Measurements from ENCODE around the gene FGD4. TPM values are rescaled to one million over a fixed set of nuclear protein-coding genes. Genes with fewer than 3 reads are reported as not detected.
"Not testable (repeated sequence)": the region's sequence is repeated elsewhere in the genome, so short reads cannot be mapped to it uniquely, and the experiment has no call there.

Gene FGD4
- total and polyA plus RNA-seq, 5 donors: 3.5 to 12.5 (median 10.7) TPM

DNA sequence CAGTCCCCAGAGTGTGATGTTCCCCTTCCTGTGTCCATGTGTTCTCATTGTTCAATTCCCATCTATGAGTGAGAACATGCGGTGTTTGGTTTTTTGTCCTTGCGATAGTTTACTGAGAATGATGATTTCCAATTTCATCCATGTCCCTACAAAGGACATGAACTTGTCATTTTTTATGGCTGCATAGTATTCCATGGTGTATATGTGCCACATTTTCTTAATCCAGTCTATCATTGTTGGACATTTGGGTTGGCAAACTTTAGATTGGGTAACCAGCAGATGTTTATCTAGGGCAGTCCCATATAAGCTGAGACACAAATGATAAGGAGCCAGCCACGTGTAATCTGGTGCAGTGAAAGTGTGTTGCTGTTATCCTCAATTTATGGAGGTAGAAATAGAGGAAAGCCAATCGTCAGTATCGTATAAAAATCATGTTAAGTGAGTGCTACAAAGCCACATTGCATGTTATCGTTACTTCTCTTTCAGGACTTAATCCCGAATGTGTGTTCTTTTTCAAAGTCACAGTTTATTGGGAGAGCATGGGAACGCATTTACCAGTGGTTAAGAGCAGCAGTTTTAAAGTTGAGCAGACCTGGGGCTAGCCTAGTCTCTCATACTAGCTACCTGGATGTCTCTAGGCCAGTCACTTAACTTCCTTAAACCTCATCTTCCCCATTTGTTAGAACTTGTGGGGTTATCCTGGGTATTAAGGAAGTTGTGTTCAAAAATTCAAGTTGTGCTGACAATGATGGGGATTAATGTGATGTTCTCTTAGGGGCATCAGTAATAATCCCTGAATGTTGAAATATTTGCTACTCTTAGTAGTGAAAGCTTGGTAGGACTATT lies 108.0 kb downstream of the FGD4 start:
- H3K4me3 ChIP-seq (ENCODE audit: low read length); H3K27me3 ChIP-seq (ENCODE audit: control insufficient read depth, insufficient read depth); DNase-seq; intact Hi-C loops (cut with DNase I); H3K27ac ChIP-seq (ENCODE audit: low read length); H3K9me3 ChIP-seq (ENCODE audit: control insufficient read depth, low read length): not testable (repeated sequence)
- H3K4me1 ChIP-seq (ENCODE audit: control insufficient read depth, insufficient read depth, low read length): peaks cover 10% of the 10 kb centered on the region
- peak in 1 of 2 donors; percentile 8 for ATAC-seq
- WGBS: 88% methylated on average over 6 of the region's 8 CpGs

DNA sequence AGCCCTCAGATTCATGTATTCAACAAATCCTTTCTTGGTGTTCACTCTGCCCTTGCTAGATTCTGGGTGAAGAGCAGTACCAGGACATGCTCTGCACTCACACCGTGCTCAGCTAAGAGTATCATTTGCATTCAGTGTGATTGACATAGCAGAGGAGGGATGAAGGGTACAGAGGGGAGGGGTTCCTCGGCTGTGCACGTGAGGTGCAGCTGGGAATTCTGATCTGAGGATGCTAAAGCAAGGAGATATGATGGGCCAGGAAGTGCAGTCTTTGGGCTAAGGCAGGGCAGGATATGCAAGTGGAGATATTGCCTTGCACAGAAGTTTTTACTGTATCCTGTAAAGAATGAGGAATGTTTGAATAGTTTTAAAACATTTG lies 108.6 kb downstream of the FGD4 start:
- WGBS: 22% methylated on average over 3 of the region's 3 CpGs
- H3K9me3 ChIP-seq (ENCODE audit: control insufficient read depth, low read length): no peaks in the 10 kb centered on the region
- ATAC-seq: peak; percentile 8 to 32
- no peak for DNase-seq
- peaks cover 12% of the 10 kb centered on the region for H3K4me1 ChIP-seq (ENCODE audit: control insufficient read depth, insufficient read depth, low read length)
- H3K4me3 ChIP-seq (ENCODE audit: low read length): no peak overlapping the region
- H3K27me3 ChIP-seq (ENCODE audit: control insufficient read depth, insufficient read depth): no peaks in the 10 kb centered on the region
- H3K27ac ChIP-seq (ENCODE audit: low read length): peak overlapping the region; percentile 2
- intact Hi-C loops (cut with DNase I): no loop called here

DNA sequence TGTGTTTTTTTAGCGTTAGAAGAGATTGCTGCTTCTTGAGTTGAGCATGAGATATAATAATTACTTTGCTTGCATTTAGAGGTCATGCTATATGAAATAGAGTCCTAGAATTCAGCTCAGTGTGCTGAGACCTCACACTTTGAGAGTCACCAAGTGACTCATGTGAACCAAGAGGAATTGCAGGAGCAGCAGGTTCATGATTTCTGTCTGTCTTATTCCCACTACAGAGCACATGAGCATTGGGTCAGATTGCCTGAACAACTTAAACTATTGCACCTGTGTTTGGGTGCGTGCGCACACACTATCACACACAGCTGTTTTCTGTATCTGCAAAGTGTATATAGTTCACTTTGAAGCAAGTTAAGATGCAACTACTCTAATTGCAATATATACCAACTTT lies 109.3 kb downstream of the FGD4 start:
- H3K27ac ChIP-seq (ENCODE audit: low read length): no peak overlapping the region
- peaks cover 13% of the 10 kb centered on the region for H3K4me1 ChIP-seq (ENCODE audit: control insufficient read depth, insufficient read depth, low read length)
- DNase-seq (no peak), ATAC-seq (no peak)
- no peaks in the 10 kb centered on the region for H3K9me3 ChIP-seq (ENCODE audit: control insufficient read depth, low read length)
- H3K4me3 ChIP-seq (ENCODE audit: low read length): no peak overlapping the region
- intact Hi-C loops (cut with DNase I): no loop called here
- WGBS: 69% methylated on average over 3 of the region's 3 CpGs
- no peaks in the 10 kb centered on the region for H3K27me3 ChIP-seq (ENCODE audit: control insufficient read depth, insufficient read depth)

DNA sequence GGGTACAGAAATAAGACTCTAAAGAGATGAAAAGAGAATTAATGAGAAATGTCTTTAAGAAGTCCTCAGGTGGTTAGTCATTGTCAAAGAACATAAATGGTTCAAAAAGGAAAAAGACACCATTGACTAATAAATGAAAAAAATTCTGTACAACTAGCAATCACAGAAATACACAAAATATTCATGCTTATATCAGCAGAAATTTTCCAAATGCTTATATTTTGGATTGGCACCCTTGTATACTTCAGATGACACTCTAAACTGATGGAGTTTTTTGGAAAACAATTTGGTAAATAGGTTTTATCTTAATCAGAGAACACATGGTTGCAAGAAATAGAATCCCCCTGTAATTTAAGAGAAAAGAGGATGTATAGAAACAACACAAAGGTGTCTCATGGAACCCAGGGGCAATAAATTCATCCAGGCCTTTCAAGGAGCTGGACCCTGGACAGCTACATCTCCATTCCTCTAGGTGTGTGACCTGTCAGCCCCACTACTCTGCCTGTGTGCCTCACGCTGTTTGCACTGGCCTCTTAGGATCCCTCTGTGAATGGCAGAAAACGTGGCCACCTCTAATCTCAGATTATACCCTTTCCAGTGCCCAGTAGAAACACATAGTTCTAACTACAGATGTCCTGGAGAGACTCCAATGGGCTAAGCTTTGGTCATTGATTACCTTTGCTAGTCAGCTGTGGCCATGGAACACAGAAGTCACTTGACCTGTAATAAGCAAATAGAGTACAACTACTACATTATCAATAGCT lies 110.2 kb downstream of the FGD4 start:
- Histone ChIP-seq H3K4me3 (ENCODE audit: low read length) (no peak overlapping the region), H3K27me3 (ENCODE audit: control insufficient read depth, insufficient read depth) (no peaks in the 10 kb centered on the region), H3K9me3 (ENCODE audit: control insufficient read depth, low read length) (no peaks in the 10 kb centered on the region), H3K27ac (ENCODE audit: low read length) (no peak overlapping the region), H3K4me1 (ENCODE audit: control insufficient read depth, insufficient read depth, low read length) (peaks cover 10% of the 10 kb centered on the region)
- ATAC-seq (no peak), DNase-seq (no peak)
- WGBS: 66% methylated on average over 2 of the region's 2 CpGs
- intact Hi-C loops (cut with DNase I): no loop called here

DNA sequence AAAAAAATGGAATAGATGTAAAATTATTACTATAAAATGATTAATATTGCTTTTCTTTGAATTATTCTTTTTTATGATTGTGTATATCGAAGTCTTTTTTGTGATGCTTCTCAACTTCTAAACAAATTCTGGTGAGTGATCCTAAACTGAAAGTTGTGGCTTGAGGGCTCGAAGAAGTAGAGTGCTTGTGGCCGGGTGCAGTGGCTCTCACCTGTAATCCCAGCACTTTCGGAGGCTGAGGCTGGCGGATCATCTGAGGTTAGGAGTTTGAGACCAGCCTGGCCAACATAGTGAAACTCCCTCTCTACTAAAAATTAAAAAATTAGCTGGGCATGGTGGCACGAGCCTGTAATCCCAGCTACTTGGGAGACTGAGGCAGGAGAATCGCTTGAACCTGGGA lies 112.6 kb downstream of the FGD4 start:
- H3K4me3 ChIP-seq (ENCODE audit: low read length); intact Hi-C loops (cut with DNase I); H3K9me3 ChIP-seq (ENCODE audit: control insufficient read depth, low read length); DNase-seq; H3K27me3 ChIP-seq (ENCODE audit: control insufficient read depth, insufficient read depth); H3K27ac ChIP-seq (ENCODE audit: low read length); ATAC-seq: not testable (repeated sequence)
- 94% methylated on average over 7 of the region's 7 CpGs for WGBS
- H3K4me1 ChIP-seq (ENCODE audit: control insufficient read depth, insufficient read depth, low read length): peaks cover 10% of the 10 kb centered on the region

DNA sequence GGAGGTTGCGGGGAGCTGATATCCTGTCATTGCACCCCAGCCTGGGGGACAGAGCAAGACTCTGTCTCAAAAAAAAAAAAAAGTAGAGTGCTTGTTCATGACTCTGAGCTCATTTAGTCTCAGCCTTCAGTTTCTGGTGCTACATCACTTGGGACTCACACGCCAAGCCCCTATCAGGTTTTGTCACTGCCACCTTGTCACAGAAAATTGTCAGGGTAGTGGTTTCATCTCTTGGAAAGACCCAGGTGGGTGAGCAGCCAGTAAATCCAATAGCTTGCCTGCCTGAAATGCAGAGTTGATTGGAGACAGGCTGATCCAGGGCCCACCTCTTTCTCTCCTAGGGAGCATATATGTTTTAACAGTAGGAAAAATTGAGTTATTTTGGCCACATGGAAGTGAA lies 113.0 kb downstream of the FGD4 start:
- no peaks in the 10 kb centered on the region for H3K9me3 ChIP-seq (ENCODE audit: control insufficient read depth, low read length)
- H3K4me3 ChIP-seq (ENCODE audit: low read length): no peak overlapping the region
- intact Hi-C loops (cut with DNase I): no loop called here
- no peaks in the 10 kb centered on the region for H3K27me3 ChIP-seq (ENCODE audit: control insufficient read depth, insufficient read depth)
- no peak for ATAC-seq
- H3K4me1 ChIP-seq (ENCODE audit: control insufficient read depth, insufficient read depth, low read length): peaks cover 10% of the 10 kb centered on the region
- H3K27ac ChIP-seq (ENCODE audit: low read length): no peak overlapping the region
- DNase-seq: no peak
- 91% methylated on average over 2 of the region's 2 CpGs for WGBS

DNA sequence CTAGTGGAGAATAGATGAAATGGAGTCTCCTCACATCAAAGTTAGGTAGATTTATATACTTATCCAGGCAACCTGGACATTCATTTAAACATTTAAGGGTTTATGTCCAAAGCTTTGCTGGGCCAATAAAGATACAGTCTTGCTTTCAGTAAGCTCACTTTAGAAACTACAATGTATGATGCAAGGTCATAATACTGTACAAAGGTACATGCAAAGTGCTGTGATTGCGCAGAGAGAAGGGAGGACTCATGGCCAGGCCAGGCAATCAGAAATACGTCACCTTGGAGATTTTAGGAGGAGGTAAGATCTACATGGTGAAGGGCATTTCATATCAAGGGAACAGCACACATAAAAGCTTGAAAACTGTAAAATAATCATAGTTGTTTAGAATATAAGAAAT lies 113.6 kb downstream of the FGD4 start:
- WGBS: 92% methylated on average over 2 of the region's 2 CpGs
- no peak overlapping the region for H3K27ac ChIP-seq (ENCODE audit: low read length)

DNA sequence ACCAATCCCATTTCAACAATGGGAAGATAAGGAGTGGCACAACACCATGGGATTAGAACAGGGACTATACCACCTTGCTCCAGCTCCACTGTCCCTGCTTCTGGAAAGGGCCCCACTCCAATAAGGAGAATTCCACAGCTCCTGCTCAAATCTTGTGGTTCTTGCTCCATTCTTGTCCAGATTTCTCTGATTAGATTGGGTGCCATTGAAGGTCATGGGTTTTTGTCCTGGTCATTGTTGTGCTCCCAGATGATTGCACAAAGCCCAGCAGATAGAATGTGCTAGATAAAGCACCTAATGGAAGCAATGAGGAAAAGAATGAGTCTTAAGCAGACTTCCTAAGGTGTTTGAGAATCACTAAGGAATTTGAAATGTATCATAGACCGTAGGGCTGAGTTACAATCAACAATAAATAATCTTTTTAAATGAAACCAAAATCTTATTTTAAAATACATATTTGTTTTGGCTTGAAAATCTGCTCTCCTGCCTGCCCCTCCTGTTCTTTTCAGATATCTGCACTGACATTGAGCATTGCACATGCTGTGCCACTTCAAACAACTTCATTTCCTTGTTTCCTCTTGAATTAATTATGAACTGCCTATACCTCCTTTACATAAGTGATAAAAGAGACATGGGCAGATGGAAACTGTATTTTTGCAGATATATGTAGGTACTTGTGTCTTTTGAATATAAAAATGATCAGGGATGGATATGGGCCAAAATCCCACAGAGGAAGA lies 115.9 kb downstream of the FGD4 start:
- peaks cover 7% of the 10 kb centered on the region for H3K4me1 ChIP-seq (ENCODE audit: control insufficient read depth, insufficient read depth, low read length)
- 82% methylated on average over 1 of the region's 1 CpG for WGBS
- no peak overlapping the region for H3K27ac ChIP-seq (ENCODE audit: low read length)

More for the DNA sequence above, 113.6 kb downstream of the FGD4 start:
- DNase-seq (no peak), ATAC-seq (no peak)
- no peak overlapping the region for H3K4me3 ChIP-seq (ENCODE audit: low read length)
- H3K9me3 ChIP-seq (ENCODE audit: control insufficient read depth, low read length): no peaks in the 10 kb centered on the region
- peaks cover 9% of the 10 kb centered on the region for H3K4me1 ChIP-seq (ENCODE audit: control insufficient read depth, insufficient read depth, low read length)
- intact Hi-C loops (cut with DNase I): no loop called here
- H3K27me3 ChIP-seq (ENCODE audit: control insufficient read depth, insufficient read depth): no peaks in the 10 kb centered on the region

DNA sequence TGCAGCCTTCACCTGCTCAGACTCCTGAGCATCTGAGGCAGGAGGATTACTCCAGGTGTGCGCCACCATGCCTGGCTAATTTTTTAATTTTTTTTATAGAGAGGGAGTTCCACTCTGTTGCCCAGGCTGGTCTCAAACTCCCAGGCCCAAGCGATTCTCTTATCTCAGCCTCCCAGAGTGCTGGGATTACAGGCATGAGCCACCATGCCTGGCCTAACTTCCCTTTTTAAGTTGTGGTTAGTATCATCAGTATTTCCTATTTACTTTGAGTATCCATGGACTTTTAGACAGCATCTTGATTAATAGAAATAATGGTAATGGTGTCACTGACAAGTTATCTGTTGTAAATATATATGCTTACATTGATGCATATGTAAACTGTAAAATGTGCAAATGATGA lies 116.9 kb downstream of the FGD4 start:
- DNase-seq (no peak), ATAC-seq (no peak)
- 77% methylated on average over 2 of the region's 2 CpGs for WGBS
- Histone ChIP-seq H3K9me3 (ENCODE audit: control insufficient read depth, low read length) (no peaks in the 10 kb centered on the region), H3K27me3 (ENCODE audit: control insufficient read depth, insufficient read depth) (no peaks in the 10 kb centered on the region), H3K4me3 (ENCODE audit: low read length) (no peak overlapping the region), H3K4me1 (ENCODE audit: control insufficient read depth, insufficient read depth, low read length) (peaks cover 7% of the 10 kb centered on the region), H3K27ac (ENCODE audit: low read length) (no peak overlapping the region)
- intact Hi-C loops (cut with DNase I): no loop called here

More for the DNA sequence above, 115.9 kb downstream of the FGD4 start:
- ATAC-seq (no peak), DNase-seq (no peak)
- intact Hi-C loops (cut with DNase I): no loop called here
- Histone ChIP-seq H3K4me3 (ENCODE audit: low read length) (no peak overlapping the region), H3K27me3 (ENCODE audit: control insufficient read depth, insufficient read depth) (no peaks in the 10 kb centered on the region), H3K9me3 (ENCODE audit: control insufficient read depth, low read length) (no peaks in the 10 kb centered on the region)

DNA sequence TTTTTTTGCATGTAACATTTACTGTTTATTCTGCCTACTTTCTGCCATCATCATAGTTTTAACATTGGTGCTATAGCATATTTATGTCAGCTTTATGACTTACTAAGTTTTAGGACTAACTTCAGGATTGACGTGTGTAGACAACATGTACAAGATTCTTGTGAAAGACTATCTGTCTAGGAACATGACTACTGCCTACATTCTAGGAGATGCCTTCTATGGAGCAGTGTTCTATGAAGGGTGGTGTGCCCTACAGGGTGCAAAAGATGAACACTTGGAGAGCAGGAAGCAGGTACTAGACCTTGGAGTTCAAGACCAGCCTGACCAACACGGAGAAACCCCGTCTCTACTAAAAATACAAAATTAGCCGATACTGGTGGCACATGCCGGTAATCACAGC lies 118.6 kb downstream of the FGD4 start:
- ATAC-seq: no peak
- Histone ChIP-seq H3K27ac (ENCODE audit: low read length) (no peak overlapping the region), H3K9me3 (ENCODE audit: control insufficient read depth, low read length) (no peaks in the 10 kb centered on the region), H3K27me3 (ENCODE audit: control insufficient read depth, insufficient read depth) (no peaks in the 10 kb centered on the region), H3K4me1 (ENCODE audit: control insufficient read depth, insufficient read depth, low read length) (peaks cover 7% of the 10 kb centered on the region), H3K4me3 (ENCODE audit: low read length) (no peak overlapping the region)
- WGBS: 97% methylated on average over 5 of the region's 5 CpGs
- intact Hi-C loops (cut with DNase I): no loop called here
- DNase-seq: no peak

DNA sequence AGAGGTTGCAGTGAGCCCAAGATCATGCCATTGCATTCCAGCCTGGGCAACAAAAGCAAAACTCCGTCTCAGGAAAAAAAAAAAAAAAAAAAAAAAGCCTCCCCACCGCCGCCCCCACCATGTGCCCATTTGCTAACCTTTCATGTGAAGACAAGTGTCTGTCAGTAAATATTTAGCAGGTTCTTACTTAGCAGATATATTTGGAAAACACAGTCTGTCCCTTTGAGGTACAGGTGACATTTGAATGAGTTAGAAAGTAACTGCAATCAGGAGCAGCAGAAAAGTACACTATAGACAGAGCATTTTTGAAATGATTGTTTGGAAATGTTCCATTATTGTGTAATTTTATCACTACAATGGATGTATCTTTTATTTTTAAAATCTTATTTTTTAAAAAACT lies 119.7 kb downstream of the FGD4 start:
- H3K9me3 ChIP-seq (ENCODE audit: control insufficient read depth, low read length): no peaks in the 10 kb centered on the region
- intact Hi-C loops (cut with DNase I): no loop called here
- DNase-seq (no peak), ATAC-seq (no peak)
- no peaks in the 10 kb centered on the region for H3K27me3 ChIP-seq (ENCODE audit: control insufficient read depth, insufficient read depth)
- 83% methylated on average over 3 of the region's 3 CpGs for WGBS
- peaks cover 8% of the 10 kb centered on the region for H3K4me1 ChIP-seq (ENCODE audit: control insufficient read depth, insufficient read depth, low read length)
- no peak overlapping the region for H3K27ac ChIP-seq (ENCODE audit: low read length)
- no peak overlapping the region for H3K4me3 ChIP-seq (ENCODE audit: low read length)

Data from right cardiac atrium (tissue), 5 donors.